ENCODE data around the gene UBE2R2.
"Not testable (repeated sequence)": the region's sequence is repeated elsewhere in the genome, so short reads cannot be mapped to it uniquely, and the experiment has no call there.

DNA sequence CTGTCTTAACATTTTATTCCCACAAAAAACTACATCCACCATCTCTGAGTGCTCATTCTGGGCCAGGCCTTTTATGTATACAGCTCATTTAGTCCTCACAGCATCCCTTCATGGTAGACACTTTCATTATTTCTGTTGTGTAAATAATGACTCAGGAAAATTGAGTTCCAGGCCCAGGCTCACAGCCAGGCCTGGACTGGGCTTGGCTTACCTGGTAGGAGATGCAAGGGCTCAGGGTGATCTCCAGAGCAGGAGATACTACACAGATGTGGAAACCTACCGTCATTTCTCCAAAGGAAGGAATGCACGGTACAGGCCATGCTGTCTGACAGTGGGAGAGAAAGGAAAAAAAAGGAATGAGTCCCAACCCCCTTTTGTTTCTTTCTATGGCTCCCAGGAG lies 9.8 kb upstream of the UBE2R2 start:
- TF ChIP-seq POLR2A (IDR thresholded peaks at IDR 0.05; ENCODE audit: low read depth, low read length); POLR2AphosphoS5 (IDR thresholded peaks at IDR 0.05; ENCODE audit: insufficient read depth, low read depth, low read length); EZH2 (IDR thresholded peaks at IDR 0.05; ENCODE audit: borderline replicate concordance, low read depth, low read length, severe bottlenecking): not testable (repeated sequence)
- TF ChIP-seq, protein P1, sequence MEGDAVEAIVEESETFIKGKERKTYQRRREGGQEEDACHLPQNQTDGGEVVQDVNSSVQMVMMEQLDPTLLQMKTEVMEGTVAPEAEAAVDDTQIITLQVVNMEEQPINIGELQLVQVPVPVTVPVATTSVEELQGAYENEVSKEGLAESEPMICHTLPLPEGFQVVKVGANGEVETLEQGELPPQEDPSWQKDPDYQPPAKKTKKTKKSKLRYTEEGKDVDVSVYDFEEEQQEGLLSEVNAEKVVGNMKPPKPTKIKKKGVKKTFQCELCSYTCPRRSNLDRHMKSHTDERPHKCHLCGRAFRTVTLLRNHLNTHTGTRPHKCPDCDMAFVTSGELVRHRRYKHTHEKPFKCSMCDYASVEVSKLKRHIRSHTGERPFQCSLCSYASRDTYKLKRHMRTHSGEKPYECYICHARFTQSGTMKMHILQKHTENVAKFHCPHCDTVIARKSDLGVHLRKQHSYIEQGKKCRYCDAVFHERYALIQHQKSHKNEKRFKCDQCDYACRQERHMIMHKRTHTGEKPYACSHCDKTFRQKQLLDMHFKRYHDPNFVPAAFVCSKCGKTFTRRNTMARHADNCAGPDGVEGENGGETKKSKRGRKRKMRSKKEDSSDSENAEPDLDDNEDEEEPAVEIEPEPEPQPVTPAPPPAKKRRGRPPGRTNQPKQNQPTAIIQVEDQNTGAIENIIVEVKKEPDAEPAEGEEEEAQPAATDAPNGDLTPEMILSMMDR (IDR thresholded peaks at IDR 0.05; ENCODE audit: extremely low read depth in 1 of 2, insufficient read depth in 1 of 2, low read depth in 1 of 2, low read length in 2 of 2), result not testable (repeated sequence)
- TF ChIP-seq, protein P2, sequence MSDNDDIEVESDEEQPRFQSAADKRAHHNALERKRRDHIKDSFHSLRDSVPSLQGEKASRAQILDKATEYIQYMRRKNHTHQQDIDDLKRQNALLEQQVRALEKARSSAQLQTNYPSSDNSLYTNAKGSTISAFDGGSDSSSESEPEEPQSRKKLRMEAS (IDR thresholded peaks at IDR 0.05; ENCODE audit: insufficient read depth, insufficient read length), result not testable (repeated sequence)
